Ascending aorta (tissue), 2 donors: ENCODE data around the gene C2CD3. TPM values are rescaled to one million over a fixed set of nuclear protein-coding genes. Genes with fewer than 3 reads are reported as not detected.

Experiments used
- DNase-seq, 2 donors: peaks; one replicate each; pipeline ENCODE4 v3.0.0-alpha.2; 2019; ENCODE audit warnings: low spot score in 2 of 2
- H3K27ac ChIP-seq, 2 donors: fragments of 200-600 bp; sonication (generic); one replicate each; pipeline ENCODE4 v1.5.1; 2016 to 2017; ENCODE audit warnings: mild to moderate bottlenecking in 1 of 2
- H3K27me3 ChIP-seq: fragments of 200-600 bp; sonication (generic); one replicate; pipeline ENCODE4 v1.5.1; 2017
- H3K36me3 ChIP-seq, 2 donors: fragments of 200-600 bp; sonication (generic); one replicate each; pipeline ENCODE4 v1.5.1; 2016
- H3K4me1 ChIP-seq, 2 donors: fragments of 200-600 bp; sonication (generic); one replicate each; pipeline ENCODE4 v1.5.1; 2016 to 2017; ENCODE audit warnings: mild to moderate bottlenecking in 1 of 2
- H3K4me3 ChIP-seq, 2 donors: fragments of 200-600 bp; sonication (generic); one replicate each; pipeline ENCODE4 v1.5.1; 2016 to 2017; ENCODE audit warnings: mild to moderate bottlenecking in 1 of 2
- H3K9me3 ChIP-seq, 2 donors: fragments of 200-600 bp; sonication (generic); one replicate each; pipeline ENCODE4 v1.5.1; 2016
- intact Hi-C: fragments of 100-400 bp; cut with DNase I; formaldehyde crosslinking; loops from one replicate; pipeline ENCODE4 v1.15.1; 2023
- total RNA-seq: library from RNA; depleted of rRNA; stranded (reverse); fragments of >200 nt; gene quantifications from one replicate; pipeline ENCODE4 v1.1.0, GENCODE V29; 2016
- TF ChIP-seq, protein P1 (sequence below), 3 experiments: fragments of 200-600 bp in 2 of 3; fragments of 450-650 bp in 1 of 3; sonication (generic) in 2 of 3; IDR thresholded peaks; one replicate each; pipeline ENCODE4 v1.5.1; 2016 to 2019; ENCODE audit warnings: antibody characterized with exemption in 3 of 3, mild to moderate bottlenecking in 1 of 3, moderate library complexity in 1 of 3

The C2CD3 gene
- total RNA-seq, 1 donor from 2014 or later: 11.4 TPM

DNA sequence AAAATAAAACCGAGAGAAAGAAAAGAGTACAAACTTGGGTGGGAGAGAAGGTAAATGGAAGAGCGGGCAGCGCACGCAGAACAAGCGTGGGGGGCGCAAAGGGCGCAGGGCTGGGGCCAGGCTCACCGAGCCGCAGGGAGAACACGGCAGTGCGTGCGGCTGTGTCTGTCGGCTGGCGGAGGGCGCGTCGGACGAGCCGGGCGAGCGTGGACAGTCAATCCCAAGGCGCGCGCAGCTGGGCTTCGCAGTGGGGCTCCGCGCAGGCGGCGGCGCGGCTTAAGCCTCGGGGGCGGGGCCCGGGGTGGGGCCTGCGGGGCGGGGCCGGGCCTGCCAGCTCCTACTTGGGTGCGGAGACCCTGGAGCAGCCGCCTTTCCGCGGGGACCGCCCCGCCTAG lies 188.2 kb downstream of the C2CD3 start, which contains the start of gene UCP2:
Gene UCP2 (minus strand): TSS at position 249 of the 395 bp plus-strand sequence. CDS start 4,465 bp downstream, outside the sequence.
- H3K4me1 ChIP-seq: peaks cover 5 to 15% of the 10 kb centered on the region in 2 donors
- no peaks in the 10 kb centered on the region for H3K9me3 ChIP-seq
- H3K27me3 ChIP-seq: no peaks in the 10 kb centered on the region
- peak within 1 kb of the TSS; percentile 61 to 74 for H3K4me3 ChIP-seq
- H3K36me3 ChIP-seq: peaks cover 6 to 9% of the 10 kb centered on the region in 2 donors
- H3K27ac ChIP-seq: peak within 1 kb of the TSS; percentile 84 to 89
- DNase-seq: peak; percentile 30 to 91
- intact Hi-C loops: loop anchor here (2.0 to 5.0 kb wide), 4 partner anchors 106 to 385 kb away; partner anchors contain the start of genes C2CD3, COA4, FAM168A and PAAF1
- TF ChIP-seq, protein P1, sequence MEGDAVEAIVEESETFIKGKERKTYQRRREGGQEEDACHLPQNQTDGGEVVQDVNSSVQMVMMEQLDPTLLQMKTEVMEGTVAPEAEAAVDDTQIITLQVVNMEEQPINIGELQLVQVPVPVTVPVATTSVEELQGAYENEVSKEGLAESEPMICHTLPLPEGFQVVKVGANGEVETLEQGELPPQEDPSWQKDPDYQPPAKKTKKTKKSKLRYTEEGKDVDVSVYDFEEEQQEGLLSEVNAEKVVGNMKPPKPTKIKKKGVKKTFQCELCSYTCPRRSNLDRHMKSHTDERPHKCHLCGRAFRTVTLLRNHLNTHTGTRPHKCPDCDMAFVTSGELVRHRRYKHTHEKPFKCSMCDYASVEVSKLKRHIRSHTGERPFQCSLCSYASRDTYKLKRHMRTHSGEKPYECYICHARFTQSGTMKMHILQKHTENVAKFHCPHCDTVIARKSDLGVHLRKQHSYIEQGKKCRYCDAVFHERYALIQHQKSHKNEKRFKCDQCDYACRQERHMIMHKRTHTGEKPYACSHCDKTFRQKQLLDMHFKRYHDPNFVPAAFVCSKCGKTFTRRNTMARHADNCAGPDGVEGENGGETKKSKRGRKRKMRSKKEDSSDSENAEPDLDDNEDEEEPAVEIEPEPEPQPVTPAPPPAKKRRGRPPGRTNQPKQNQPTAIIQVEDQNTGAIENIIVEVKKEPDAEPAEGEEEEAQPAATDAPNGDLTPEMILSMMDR (IDR thresholded peaks at IDR 0.05): no peak

DNA sequence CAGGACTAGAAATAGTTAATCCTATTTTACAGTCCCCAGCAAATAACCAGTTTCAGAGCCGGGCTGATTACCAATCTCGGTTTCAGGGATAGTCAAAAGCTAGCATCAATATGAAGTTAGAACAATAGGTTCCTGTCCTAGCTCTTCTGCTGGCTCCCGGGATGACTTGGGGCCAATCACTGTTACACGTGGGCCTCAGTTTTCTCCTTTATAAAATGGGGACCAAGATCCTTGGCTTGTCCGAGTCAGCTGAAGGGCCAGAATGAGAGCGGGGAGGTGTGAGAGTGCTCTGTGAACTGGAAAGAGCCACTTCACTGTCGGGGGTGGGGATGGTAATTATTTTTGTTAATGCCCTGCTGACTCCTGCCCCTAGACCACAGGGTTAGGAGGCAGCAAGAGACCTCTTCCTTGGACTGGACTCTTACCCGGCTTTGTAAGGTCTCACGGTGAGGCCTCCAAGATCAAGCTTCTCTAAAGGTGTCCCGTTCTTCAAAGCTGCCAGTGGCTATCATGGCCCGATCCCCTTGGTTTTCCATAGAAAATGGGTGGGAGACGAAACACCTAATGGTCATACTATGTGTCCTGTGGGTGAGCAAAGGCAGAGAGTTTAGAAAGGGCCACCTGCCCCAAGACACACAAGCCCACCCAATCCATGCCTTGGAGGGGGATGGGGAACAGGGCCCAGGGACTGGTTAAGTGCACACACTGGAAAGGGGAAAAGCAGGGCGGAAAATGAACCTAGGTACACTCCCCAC lies 189.6 kb downstream of the C2CD3 start:
- H3K27ac ChIP-seq: peak overlapping the region; percentile 38 to 84
- DNase-seq: no peak
- H3K9me3 ChIP-seq: no peaks in the 10 kb centered on the region
- H3K27me3 ChIP-seq: no peaks in the 10 kb centered on the region
- intact Hi-C loops: loop anchor here (5.0 kb wide), 1 partner anchor 384 kb away; the partner anchor contains the start of gene FAM168A
- H3K4me1 ChIP-seq: peaks cover 5 to 15% of the 10 kb centered on the region in 2 donors
- peaks cover 12 to 22% of the 10 kb centered on the region in 2 donors for H3K36me3 ChIP-seq
- TF ChIP-seq, protein P1 (IDR thresholded peaks at IDR 0.05): no peak
- H3K4me3 ChIP-seq: peak overlapping the region in 1 of 2 donors; percentile 74

- no peak overlapping the region for H3K4me3 ChIP-seq
- TF ChIP-seq, protein P1 (IDR thresholded peaks at IDR 0.05): no peak
- intact Hi-C loops: loop anchor here (5.0 kb wide), 1 partner anchor 383 kb away; the partner anchor contains the start of gene FAM168A
Measured at GRCh38 chr11:73980001-73980961, 190.5 kb downstream of the C2CD3 start.

GRCh38 chr11:73978576-73979086 lies 192.2 kb downstream of the C2CD3 start:
- TF ChIP-seq, protein P1 (IDR thresholded peaks at IDR 0.05): no peak
- DNase-seq: no peak
- Histone ChIP-seq H3K27me3 (no peaks in the 10 kb centered on the region), H3K36me3 (peaks cover 17 to 38% of the 10 kb centered on the region in 2 donors), H3K4me3 (no peak overlapping the region), H3K27ac (no peak overlapping the region), H3K4me1 (peaks cover 0 to 4% of the 10 kb centered on the region in 2 donors), H3K9me3 (no peaks in the 10 kb centered on the region)
- intact Hi-C loops: no loop called here

More at GRCh38 chr11:73980001-73980961, 190.5 kb downstream of the C2CD3 start:
- Histone ChIP-seq H3K27me3 (no peaks in the 10 kb centered on the region), H3K27ac (peak overlapping the region in 1 of 2 donors; percentile 84), H3K4me1 (peaks cover 5 to 15% of the 10 kb centered on the region in 2 donors), H3K9me3 (no peaks in the 10 kb centered on the region), H3K36me3 (peaks cover 17 to 30% of the 10 kb centered on the region in 2 donors)
- DNase-seq: peak; percentile 18 to 73
